HG03064 (cell line): ENCODE results near the gene MAP3K1.

ENCODE experiments used
- ATAC-seq: cut with Tn5 transposase; IDR thresholded peaks from one replicate; pipeline ENCODE4 v1.9.1; 2021; ENCODE audit warnings: low read depth; ENCODE audit not compliant: unreplicated experiment

Gene MAP3K1

DNA sequence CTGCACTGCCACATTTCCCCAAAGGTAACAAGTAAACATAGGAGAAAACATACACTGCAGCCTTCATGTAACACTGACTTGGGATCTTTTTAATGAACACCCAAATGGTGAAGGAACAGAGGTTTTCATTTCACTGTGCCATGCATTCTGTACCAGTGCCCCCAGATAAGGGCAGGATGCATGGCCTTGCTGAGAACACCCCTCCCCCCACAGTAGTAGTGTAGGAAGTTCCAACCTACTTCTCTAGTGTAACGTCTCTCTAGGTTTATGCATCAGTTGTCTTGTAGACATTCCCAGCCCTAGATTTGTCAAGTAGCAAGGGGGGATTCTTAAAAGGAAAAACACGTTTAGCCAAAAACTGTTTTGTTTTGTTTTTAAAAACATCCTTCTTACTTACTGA, 29.9 kb downstream of the MAP3K1 start:
- ATAC-seq: no peak

DNA sequence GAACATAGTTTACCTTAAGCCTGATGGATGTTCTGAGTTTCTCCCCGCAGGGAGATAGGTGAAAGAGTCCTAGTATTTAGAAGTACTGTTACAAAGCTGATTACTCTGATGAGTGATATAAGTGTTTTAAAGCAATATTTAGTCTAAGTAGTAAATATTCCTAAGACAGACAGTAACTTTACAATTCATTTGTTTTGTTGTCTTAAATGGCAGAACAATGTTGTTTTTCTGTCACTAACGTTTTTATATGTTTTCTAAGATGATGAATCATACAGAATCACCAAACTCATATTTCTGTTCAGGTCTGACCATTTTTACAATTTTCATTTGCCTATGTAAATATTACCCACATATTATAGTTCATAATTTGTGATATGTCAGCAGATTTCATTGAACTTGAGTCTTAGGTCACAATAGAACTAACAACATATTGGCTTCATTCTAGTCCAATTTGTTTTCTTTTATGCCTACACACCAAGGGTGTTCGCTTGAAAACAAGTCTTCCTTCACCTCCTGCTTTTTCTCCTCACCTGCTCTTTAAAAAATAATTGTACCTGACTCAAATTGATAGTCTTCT, 30.6 kb downstream of the MAP3K1 start:
- ATAC-seq: no peak

GRCh38 chr5:56848206-56848605, 32.9 kb downstream of the MAP3K1 start:
- no peak for ATAC-seq

DNA sequence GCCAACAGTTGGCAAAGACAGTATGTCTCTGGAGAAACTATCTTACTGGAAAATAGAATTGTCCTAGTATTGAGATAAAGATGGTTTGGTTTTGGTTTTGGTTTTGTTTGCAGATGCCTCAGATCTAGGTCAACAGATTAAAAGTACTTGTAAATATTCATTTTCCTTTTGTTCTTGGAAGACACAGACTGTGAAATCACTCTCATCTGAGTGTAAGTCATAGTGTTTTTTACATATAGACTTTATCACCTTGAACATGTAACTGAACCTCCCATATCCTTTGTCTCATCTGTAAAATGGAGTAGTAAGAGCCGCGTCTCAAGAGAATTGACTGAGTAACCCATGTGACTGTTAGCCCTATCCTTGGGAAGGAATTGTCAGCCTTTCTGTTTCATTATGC, 34.3 kb downstream of the MAP3K1 start:
- ATAC-seq: no peak

DNA sequence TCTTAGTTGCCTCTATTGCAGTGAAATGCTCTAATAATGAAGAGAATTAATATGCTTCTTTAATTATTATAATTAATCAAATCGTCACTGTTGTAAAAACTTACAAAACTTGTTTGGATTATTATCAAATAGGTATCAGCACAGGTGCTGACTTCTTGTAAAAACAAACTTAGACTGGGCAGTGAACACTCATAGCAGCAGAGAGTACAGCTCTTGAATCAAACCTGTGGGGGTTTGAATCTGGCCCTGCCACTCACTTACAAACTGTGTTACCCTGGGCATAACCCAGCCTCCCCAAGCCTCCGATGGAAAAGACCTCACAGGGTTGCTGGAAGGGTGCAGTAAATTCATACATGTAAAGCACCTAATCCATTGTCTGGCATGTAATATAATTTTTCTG, 35.1 kb downstream of the MAP3K1 start:
- ATAC-seq: no peak

- ATAC-seq: no peak
These were observed 36.1 kb downstream of the MAP3K1 start for GRCh38 chr5:56851258-56851941.

- ATAC-seq: no peak
These were observed 37.1 kb downstream of the MAP3K1 start for GRCh38 chr5:56852228-56853000.

DNA sequence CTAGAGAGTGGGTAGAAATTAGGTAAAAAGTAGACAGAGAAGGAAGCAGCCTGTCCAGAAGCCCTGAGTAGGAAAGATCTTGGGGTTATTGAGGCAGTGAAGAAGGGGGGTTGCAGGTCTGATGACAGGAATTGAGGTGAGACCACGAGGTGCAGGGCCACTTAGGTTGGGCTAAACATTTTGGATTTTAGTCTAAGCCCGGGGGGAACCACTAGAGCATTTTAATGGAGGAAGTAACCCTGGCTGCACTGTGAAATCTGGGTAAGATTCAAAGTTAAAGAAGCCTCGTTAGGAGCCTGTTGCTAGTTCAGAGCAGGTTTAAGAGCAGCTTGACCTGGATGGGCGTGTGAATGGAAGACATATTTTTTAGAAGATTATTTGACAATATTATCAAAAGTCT, 38.3 kb downstream of the MAP3K1 start:
- ATAC-seq: no peak

DNA sequence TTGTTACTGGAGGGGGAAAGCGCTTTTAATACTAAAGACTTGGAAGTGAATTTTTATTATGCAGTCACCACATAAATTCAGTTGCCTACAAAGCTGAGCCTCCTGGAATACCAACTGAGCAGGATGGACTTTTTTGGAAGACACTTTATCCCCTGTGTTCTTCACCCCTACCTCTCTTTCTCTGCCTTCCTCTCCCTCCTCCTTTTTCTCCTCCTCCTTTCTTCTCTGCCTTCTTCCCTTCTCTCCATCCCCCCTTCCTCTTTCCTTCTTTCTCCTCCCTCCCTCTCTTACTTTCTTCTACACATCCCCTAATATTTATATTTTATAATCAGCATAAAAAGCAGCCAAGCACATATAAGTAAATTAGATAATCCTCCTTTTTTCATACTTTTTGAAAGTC, 39.6 kb downstream of the MAP3K1 start:
- ATAC-seq: no peak

DNA sequence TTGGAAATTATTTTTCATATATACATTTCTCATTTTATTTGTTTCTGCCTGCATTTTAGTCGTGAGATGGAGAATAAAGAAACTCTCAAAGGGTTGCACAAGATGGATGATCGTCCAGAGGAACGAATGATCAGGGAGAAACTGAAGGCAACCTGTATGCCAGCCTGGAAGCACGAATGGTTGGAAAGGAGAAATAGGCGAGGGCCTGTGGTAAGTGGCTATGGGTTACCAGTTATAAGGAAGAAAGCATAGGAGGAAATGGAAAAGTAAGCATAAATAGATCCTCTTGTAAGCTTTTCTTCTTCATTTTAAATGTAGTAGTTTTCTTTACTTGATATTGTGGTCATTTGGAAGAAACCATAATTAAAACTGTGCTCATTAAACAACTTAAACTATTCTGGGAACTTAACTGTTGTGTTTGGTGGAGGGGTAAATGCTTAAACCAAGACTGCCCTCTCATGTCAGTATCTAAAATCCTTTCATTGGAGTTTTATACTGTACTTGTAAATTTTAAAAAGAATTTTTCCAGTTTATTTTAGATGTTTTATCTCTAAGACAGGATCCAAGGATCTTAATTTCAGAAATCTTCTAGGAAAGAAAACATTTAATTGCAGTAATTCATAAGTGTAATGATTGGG, 41.3 kb downstream of the MAP3K1 start:
- ATAC-seq: no peak

GRCh38 chr5:56858777-56859442, 43.6 kb downstream of the MAP3K1 start:
- ATAC-seq: no peak

- ATAC-seq: no peak
These were observed 46.6 kb downstream of the MAP3K1 start for GRCh38 chr5:56861893-56862485.

- no peak for ATAC-seq
These were observed 47.6 kb downstream of the MAP3K1 start for GRCh38 chr5:56862909-56863308.

DNA sequence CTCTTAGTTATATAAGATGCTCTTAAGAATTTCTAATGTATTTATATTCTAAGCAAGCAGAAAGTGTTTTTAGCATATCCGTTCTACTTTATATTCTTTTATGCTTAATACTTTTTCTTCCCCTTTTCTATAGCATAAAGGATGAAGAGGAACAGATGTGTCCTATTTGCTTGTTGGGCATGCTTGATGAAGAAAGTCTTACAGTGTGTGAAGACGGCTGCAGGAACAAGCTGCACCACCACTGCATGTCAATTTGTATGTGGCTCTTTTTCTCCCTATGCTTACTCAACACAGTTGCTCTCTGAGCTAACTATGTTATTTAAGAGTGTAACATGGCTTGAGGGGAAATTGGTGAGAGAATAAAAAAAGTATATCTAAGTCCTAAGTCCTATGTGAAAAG, 56.4 kb downstream of the MAP3K1 start:
- ATAC-seq: no peak

DNA sequence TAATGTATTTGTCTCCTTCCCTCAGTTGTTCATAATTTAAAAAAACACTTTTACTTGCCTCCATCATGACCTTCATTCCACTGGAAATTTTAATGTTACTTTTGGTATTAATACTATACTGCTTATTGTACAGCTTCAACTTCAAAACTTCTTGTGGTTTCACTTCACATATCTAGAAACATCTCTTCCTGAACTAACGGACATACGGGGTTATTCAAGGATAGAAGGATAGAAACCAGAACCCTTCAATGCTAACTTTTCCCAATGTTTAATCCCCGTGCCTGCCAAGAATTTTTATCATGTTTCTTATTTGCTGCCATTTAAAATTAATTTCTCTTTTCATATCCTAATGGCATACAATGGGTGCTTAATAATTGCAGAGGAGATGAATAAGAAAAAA, 57.7 kb downstream of the MAP3K1 start:
- ATAC-seq: no peak

- ATAC-seq: no peak
These were observed 61.0 kb downstream of the MAP3K1 start for GRCh38 chr5:56876327-56876726.

DNA sequence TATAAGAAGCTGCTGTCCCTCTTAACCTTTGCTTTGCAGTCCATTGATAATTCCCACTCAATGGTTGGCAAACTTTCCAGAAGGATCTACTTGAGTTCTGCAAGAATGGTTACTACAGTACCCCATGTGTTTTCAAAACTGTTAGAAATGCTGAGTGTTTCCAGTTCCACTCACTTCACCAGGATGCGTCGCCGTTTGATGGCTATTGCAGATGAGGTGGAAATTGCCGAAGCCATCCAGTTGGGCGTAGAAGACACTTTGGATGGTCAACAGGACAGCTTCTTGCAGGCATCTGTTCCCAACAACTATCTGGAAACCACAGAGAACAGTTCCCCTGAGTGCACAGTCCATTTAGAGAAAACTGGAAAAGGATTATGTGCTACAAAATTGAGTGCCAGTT, 66.2 kb downstream of the MAP3K1 start:
- ATAC-seq: no peak

GRCh38 chr5:56893251-56893951, 78.1 kb downstream of the MAP3K1 start:
- no peak for ATAC-seq

DNA sequence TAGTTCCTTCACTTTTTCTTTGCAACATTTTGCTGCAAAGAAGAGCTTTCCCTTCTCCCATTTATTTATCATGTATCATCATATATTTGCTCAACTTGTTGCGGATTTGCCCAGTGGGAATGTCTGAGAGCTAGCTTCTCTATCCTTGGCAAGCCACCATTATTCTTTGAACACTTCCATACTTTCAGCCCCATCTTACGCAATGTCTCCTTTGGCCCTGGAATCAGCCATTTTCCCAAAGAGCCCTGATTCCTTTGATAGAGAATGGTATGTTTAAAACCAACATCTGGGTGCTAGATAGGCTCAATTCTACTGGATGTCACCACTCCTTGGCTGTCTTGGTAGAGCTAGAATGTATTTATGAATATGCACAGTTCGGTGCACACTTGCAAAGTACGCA, 81.4 kb downstream of the MAP3K1 start:
- no peak for ATAC-seq

GRCh38 chr5:56898213-56898612, 82.9 kb downstream of the MAP3K1 start:
- no peak for ATAC-seq
